SU-DHL-6 (cell line): ENCODE results near the gene PTRH2.

ENCODE experiments used
- H2AFZ ChIP-seq: fragments of 200-600 bp; sonication (generic); 2 replicates; pipeline ENCODE4 v1.6.1; 2014; ENCODE audit warnings: low read depth, mild to moderate bottlenecking, moderate library complexity, mixed read lengths, antibody characterized with exemption, low read length; ENCODE audit not compliant: severe bottlenecking
- H3F3A ChIP-seq: fragments of 200-600 bp; shearing (Covaris generic); 2 replicates; pipeline ENCODE4 v1.6.0; 2016; ENCODE audit warnings: antibody characterized with exemption, mild to moderate bottlenecking; ENCODE audit not compliant: insufficient read depth
- H3K27ac ChIP-seq: fragments of 200-600 bp; sonication (generic); 2 replicates; pipeline ENCODE4 v1.5.1; 2016; ENCODE audit warnings: low read depth, mild to moderate bottlenecking, low read length, moderate library complexity, mixed read lengths
- H3K27me3 ChIP-seq: fragments of 200-600 bp; sonication (generic), shearing (Covaris generic); 2 replicates; pipeline ENCODE4 v1.6.0; 2014; ENCODE audit warnings: mild to moderate bottlenecking, low read length
- H3K36me3 ChIP-seq: fragments of 200-600 bp; sonication (generic); 2 replicates; pipeline ENCODE4 v1.6.1; 2014; ENCODE audit warnings: mild to moderate bottlenecking, low read length, mixed read lengths
- H3K4me2 ChIP-seq: fragments of 300-600, 200-600 bp; shearing (Covaris generic), sonication (generic); 2 replicates; pipeline ENCODE4 v1.6.0; 2014; ENCODE audit warnings: low read length, low read depth, mild to moderate bottlenecking; ENCODE audit not compliant: poor library complexity, severe bottlenecking
- H3K4me3 ChIP-seq: fragments of 200-600 bp; sonication (generic); 2 replicates; pipeline ENCODE4 v1.5.1; 2014; ENCODE audit warnings: antibody characterized with exemption, low read length, mild to moderate bottlenecking, mixed read lengths; ENCODE audit not compliant: insufficient read depth, poor library complexity, severe bottlenecking
- H3K79me2 ChIP-seq: fragments of 200-600 bp; sonication (generic); 2 replicates; pipeline ENCODE4 v1.6.1; 2014; ENCODE audit warnings: mild to moderate bottlenecking, low read length, moderate library complexity; ENCODE audit not compliant: insufficient read depth
- H3K9ac ChIP-seq: fragments of 200-600 bp; sonication (generic); 2 replicates; pipeline ENCODE4 v1.7.0; 2014; ENCODE audit warnings: mild to moderate bottlenecking, low read length
- H3K9me2 ChIP-seq: fragments of 200-600 bp; sonication (generic); replicated peaks from 2 replicates; pipeline ENCODE4 v1.6.1; 2014; ENCODE audit warnings: low read length; ENCODE audit not compliant: insufficient read depth
- H3K9me3 ChIP-seq: fragments of 200-600 bp; sonication (generic); 2 replicates; pipeline ENCODE4 v1.6.1; 2014; ENCODE audit warnings: low read length, mixed read lengths; ENCODE audit not compliant: insufficient read depth
- H4K20me1 ChIP-seq: fragments of 200-600 bp; sonication (generic); 2 replicates; pipeline ENCODE4 v1.6.1; 2014; ENCODE audit warnings: low read depth, mild to moderate bottlenecking, antibody characterized with exemption, low read length, moderate library complexity, mixed read lengths
- CTCF ChIP-seq: fragments of 200-600 bp; sonication (generic); IDR thresholded peaks from one replicate; pipeline ENCODE4 v1.5.1; 2017; ENCODE audit warnings: antibody characterized with exemption, mild to moderate bottlenecking, low read length, moderate library complexity; ENCODE audit not compliant: insufficient read depth, poor library complexity, severe bottlenecking
- EZH2phosphoT487 ChIP-seq: fragments of 200-600 bp; sonication (generic), shearing (Covaris generic); conservative IDR thresholded peaks from 2 replicates; pipeline ENCODE4 v1.6.1; 2018; ENCODE audit warnings: mild to moderate bottlenecking, antibody characterized with exemption, low read length, moderate library complexity, mixed read lengths

The PTRH2 gene

GRCh38 chr17:59719526-59719925 is 12.3 kb upstream of the PTRH2 start:
- H3F3A ChIP-seq: no peaks in the 10 kb centered on the region; the same call in 1 of the 2 replicates
- no peak overlapping the region for H3K27ac ChIP-seq
- no peak overlapping the region for H3K9ac ChIP-seq
- no peaks in the 10 kb centered on the region for H4K20me1 ChIP-seq
- H3K4me3 ChIP-seq: no peak overlapping the region
- peaks cover 85% of the 10 kb centered on the region for H3K79me2 ChIP-seq
- H3K4me2 ChIP-seq: no peak overlapping the region
- H3K9me3 ChIP-seq: no peaks in the 10 kb centered on the region
- TF ChIP-seq CTCF: no peak
- no peak for TF ChIP-seq EZH2phosphoT487
- H3K9me2 ChIP-seq: no peaks in the 10 kb centered on the region
- H2AFZ ChIP-seq: no peak overlapping the region
- H3K27me3 ChIP-seq: no peaks in the 10 kb centered on the region
- no peaks in the 10 kb centered on the region for H3K36me3 ChIP-seq

- TF ChIP-seq EZH2phosphoT487: no peak
- TF ChIP-seq CTCF: no peak
- H3K4me2 ChIP-seq: no peak overlapping the region
- H4K20me1 ChIP-seq: no peaks in the 10 kb centered on the region
- peaks cover 92% of the 10 kb centered on the region for H3K79me2 ChIP-seq
- no peak overlapping the region for H3K4me3 ChIP-seq
- no peaks in the 10 kb centered on the region for H3K36me3 ChIP-seq
- H3K27ac ChIP-seq: no peak overlapping the region
- no peak overlapping the region for H2AFZ ChIP-seq
- H3K9ac ChIP-seq: no peak overlapping the region
- H3K9me2 ChIP-seq: no peaks in the 10 kb centered on the region
- no peaks in the 10 kb centered on the region for H3K9me3 ChIP-seq
- H3F3A ChIP-seq: no peaks in the 10 kb centered on the region; the same call in 1 of the 2 replicates
- no peaks in the 10 kb centered on the region for H3K27me3 ChIP-seq
Measured at GRCh38 chr17:59716427-59716826, 9.2 kb upstream of the PTRH2 start.

DNA sequence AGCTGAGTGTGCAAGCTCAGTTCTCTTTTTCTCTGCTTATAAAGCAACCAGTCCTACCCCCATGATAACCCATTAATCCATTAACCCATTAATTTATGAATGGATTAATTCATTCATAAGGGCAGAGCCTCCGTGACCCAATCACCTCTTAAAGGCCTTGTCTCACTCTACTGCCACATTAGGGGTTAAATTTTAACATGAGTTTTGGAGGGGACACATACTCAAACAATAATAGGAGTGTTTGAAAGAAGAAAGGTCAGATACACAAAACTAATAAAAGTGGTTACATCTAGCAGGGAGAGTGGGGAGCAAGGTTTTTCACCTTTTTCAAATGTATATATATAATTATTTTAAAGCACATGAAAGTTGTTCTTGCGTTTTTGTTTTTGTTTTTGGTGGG is 7.0 kb upstream of the PTRH2 start:
- no peaks in the 10 kb centered on the region for H3K36me3 ChIP-seq
- H3F3A ChIP-seq: peaks cover 4% of the 10 kb centered on the region; the same call in 1 of the 2 replicates
- no peak overlapping the region for H3K4me3 ChIP-seq
- H3K9me2 ChIP-seq: no peaks in the 10 kb centered on the region
- H3K9ac ChIP-seq: no peak overlapping the region
- H2AFZ ChIP-seq: no peak overlapping the region
- no peak for TF ChIP-seq CTCF
- TF ChIP-seq EZH2phosphoT487: no peak
- H3K27ac ChIP-seq: no peak overlapping the region
- no peaks in the 10 kb centered on the region for H3K9me3 ChIP-seq
- peaks cover 92% of the 10 kb centered on the region for H3K79me2 ChIP-seq
- no peak overlapping the region for H3K4me2 ChIP-seq
- H3K27me3 ChIP-seq: no peaks in the 10 kb centered on the region
- H4K20me1 ChIP-seq: no peaks in the 10 kb centered on the region
